GM19193 (cell line): ENCODE measurements around the gene POR.
A peak's percentile ranks its signal among the peaks of the same experiment; 100 is the strongest.

Experiments used
- POLR2A ChIP-seq: IDR thresholded peaks from 4 replicates; pipeline ENCODE4 v1.6.1; 2011; ENCODE audit not compliant: insufficient read depth, insufficient read length; ENCODE audit errors: extremely low read depth

POR gene

DNA sequence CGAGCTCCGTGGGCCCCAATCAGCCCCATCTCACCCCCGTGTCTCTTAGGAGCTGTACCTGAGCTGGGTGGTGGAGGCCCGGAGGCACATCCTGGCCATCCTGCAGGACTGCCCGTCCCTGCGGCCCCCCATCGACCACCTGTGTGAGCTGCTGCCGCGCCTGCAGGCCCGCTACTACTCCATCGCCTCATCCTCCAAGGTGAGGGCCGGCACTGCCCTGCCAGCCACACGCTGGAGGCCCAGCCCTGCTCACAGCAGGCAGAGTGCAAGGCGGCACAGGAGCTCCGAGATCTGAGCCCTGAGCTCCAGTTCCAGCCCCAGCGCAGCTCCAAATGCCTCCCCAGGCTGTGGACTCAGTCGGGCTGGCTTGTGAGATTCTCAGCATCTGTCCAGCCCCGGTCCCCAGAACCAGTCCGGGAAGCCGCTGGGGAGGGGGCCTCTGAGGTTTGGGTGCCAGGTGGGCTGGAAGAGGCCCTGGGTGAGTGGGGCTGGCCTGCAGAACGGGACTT is 70.1 kb downstream of the POR start:
- no peak for TF ChIP-seq POLR2A

DNA sequence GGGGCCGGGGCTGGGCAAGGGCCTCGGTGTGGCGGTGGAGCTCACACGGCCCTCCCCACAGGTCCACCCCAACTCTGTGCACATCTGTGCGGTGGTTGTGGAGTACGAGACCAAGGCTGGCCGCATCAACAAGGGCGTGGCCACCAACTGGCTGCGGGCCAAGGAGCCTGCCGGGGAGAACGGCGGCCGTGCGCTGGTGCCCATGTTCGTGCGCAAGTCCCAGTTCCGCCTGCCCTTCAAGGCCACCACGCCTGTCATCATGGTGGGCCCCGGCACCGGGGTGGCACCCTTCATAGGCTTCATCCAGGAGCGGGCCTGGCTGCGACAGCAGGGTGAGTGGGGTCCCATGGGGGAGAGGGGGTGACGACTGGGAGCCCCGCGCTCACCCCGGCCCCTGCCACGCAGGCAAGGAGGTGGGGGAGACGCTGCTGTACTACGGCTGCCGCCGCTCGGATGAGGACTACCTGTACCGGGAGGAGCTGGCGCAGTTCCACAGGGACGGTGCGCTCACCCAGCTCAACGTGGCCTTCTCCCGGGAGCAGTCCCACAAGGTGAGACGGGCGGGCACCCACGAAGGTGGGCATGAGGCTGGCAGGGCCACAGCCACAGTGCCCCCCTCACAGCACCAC is 70.7 kb downstream of the POR start:
- TF ChIP-seq POLR2A, result no peak

DNA sequence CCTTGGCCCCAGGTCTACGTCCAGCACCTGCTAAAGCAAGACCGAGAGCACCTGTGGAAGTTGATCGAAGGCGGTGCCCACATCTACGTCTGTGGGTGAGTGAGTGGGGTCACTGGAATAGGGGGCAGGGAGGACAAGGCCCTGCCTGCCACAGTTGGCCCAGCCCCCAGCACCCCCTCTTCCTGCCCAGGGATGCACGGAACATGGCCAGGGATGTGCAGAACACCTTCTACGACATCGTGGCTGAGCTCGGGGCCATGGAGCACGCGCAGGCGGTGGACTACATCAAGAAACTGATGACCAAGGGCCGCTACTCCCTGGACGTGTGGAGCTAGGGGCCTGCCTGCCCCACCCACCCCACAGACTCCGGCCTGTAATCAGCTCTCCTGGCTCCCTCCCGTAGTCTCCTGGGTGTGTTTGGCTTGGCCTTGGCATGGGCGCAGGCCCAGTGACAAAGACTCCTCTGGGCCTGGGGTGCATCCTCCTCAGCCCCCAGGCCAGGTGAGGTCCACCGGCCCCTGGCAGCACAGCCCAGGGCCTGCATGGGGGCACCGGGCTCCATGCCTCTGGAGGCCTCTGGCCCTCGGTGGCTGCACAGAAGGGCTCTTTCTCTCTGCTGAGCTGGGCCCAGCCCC is 71.3 kb downstream of the POR start:
- TF ChIP-seq POLR2A, result no peak

DNA sequence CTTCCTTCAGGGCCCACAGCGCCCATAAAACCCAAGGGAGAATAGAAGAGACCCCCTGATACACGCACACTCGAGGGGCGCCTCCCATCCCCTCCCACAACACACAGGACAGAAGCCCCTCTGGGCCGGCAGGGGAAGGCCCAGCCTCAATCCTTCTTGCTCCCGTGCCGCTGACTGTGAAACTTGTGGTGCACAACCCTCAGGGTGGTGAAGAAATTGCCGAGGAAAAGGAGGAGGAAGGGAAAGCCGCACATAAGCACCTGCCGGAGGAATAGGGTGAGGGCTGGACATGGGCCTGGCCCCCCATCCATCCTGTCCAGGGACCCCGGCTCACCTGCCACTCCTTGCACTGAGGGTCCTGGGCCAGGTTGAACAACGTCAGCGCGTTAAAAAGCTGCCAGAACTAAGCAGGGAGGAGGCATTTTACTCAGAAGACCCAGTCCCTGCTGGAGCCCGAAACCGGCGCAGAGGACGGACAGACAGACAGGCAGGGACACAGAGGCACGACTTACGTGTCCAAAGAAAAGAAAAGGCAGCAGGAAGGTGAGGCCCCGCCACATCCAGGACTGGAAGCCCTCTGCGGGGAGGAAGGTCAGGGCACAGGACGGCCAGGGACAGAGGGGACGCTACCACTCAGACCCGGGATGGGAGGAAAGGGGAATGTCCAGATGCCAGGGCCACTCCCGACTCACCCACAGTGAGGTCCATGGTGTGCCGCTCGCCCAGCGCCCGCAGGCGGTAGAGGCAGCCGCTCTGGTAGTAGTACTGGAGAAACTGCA is 72.3 kb downstream of the POR start:
- TF ChIP-seq POLR2A, result no peak

DNA sequence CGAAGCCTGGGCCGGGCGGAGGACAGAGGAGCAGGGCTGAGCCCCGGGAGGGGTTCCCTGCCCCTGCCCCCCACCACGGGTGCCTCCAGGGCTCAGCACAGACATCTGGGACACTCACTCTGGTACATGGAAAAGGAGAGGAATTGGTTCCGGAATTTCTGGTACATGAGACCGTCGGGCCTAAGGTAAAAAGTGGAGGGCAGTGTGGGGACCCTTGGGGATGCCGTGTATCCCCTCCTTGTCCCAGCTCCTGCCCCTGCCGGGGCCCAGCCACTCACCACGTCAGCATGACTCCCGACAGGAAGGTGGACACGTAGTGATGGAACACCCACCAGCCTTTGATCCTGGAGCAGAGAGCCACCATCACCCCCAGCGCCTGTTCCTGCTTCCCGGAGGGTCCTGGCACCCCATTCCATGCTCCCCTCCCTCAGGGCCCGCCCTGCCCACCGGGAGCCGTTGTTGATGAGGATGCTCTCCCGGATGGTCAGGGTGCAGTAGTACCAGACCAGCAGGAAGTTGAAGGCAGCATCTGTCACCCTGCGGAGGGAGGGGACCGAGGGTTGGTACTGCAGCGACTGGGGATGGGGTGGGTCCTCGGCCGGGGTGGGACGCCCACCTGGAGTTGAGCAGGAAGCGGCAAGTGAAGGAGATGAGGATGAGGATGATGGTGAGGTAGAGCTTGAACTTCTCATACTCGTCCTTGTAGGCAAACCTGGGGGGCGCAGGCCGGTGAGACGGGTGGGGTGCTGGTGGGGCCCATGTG is 73.0 kb downstream of the POR start:
- no peak for TF ChIP-seq POLR2A

DNA sequence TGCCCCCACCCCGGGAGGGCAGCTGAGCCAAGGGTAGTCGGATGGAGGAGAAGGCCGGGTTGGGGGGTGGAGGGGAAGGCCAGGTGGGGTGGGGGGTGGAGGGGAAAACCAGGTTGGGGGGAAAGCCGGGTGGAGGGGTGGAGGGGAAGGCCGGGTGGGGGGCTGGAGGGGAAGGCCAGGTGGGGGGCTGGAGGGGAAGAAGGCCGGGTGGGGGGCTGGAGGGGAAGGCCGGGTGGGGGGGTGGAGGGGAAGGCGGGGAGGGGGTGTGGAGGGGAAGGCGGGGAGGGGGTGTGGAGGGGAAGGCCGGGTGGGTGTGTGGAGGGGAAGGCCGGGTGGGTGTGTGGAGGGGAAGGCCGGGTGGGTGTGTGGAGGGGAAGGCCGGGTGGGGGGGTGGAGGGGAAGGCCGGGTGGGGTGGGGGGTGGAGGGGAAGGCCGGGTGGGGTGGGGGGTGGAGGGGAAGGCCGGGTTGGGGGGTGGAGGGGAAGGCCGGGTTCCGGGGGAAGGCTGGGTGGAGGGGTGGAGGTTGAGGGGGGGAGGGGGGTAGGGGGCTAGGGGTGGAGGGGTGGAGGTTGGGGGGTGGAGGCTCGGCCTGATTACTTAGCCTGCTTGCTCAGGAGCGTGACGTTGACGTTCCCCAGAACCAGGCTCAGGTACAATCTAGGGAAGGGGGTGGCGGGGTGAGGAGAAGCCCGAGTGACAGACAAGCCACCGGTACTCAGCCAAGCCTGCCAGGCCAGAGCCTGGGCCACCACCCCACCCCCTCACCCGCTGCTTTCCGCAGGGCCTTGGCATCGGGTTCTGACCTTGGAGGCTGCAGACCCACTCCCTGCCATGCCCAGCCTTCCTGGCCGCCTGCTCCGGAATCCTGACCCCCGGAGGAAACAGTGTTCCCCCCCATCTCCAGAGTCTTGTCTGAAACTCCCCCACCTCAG is 73.9 kb downstream of the POR start:
- TF ChIP-seq POLR2A, result no peak

DNA sequence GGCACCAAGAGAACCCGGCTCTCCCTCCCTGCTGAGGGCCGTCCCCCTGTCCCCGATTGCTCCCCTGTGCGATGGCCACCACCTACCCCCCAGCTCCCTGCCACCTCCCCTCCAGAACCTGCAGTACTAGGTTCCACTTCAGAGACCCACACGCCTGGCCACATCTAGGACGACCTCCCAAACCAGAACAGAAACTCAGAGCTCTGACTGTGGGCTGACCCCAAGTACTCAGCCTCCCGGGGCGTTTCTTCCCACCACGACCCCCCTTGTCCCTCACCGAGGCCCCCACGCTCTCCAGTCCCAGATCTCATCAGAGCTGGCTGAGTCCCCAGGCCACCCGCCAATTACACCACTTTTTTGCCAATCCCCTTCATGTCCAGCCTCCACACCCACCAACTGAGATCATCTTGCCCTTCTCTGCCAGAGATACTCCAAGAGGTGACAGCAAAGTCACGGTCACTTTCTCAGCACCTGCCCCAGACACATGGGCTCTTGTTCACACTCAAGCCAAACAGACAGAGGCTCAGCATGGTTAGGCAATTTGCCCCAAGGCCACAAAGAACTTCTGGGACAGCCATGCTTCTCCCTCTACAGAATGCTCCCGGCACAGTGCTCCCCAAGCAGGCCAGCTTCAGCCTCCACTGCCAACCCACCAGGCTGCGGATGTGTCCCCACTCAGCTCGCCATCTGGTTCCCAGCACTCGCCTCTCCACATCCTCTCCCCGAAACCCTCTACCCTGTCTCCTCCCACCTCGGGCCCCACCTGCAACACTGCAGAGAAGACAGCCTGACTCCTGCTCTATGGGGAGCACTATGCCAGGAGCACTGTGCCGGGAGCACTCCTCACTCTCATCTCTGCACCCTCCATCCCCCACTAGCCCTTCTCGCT is 74.8 kb downstream of the POR start:
- no peak for TF ChIP-seq POLR2A

DNA sequence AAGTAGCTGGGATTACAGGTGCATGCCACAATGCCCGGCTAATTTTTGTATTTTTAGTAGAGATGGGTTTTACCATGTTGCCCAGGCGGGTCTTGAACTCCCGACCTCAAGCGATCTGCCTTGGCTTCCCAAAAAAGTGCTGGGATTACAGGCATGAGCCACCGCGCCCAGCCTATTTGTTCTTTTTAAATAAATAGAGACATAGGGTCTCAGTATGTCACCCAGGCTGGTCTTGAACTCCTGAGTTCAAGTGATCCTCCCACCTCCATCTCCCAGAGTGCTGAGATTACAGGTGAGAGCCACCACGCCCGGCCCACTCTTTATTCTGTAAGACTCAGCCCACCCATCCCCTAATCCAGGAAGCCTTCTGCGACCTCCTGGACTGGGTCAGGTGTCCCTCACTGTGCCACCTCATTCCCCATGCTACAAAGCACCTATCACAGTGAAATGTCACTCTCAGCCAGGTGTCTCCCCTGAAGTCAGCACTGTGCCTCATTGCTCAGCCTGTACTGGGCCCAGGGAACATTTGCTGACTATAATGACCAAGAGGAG is 76.7 kb downstream of the POR start:
- no peak for TF ChIP-seq POLR2A

DNA sequence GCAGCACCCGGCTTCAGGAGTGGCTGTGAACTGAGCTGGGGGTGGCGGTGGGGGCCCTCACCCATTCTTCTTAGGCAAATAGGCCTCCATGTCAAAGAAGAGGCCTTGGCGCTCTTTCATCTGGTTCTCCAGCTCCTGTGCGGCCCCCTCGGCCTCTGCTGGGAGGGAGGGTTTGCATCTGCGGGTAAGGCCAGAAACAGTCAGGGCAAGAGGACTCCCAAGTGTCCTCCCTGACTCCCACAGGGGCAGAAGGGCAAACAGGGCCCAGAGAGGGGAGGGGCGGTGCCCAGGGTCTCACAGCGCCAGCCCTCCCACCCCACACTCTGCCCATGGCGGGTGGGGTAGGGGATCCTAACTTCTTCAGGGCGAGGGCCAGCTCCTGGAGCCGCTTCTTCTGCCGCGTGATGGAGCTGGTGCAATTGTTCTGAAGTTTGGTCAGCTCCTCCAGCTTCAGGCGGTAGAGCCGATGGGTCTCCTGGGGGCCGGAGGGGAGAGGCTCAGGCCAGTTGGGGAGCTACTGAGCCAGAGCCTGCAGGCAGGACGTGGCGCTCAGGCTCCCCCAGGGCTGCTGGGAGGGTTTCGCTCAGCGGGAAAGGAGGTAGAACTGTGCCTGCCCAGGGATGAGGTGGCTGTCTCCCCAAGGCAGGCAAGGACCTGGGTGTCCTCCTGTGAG is 77.3 kb downstream of the POR start:
- no peak for TF ChIP-seq POLR2A

DNA sequence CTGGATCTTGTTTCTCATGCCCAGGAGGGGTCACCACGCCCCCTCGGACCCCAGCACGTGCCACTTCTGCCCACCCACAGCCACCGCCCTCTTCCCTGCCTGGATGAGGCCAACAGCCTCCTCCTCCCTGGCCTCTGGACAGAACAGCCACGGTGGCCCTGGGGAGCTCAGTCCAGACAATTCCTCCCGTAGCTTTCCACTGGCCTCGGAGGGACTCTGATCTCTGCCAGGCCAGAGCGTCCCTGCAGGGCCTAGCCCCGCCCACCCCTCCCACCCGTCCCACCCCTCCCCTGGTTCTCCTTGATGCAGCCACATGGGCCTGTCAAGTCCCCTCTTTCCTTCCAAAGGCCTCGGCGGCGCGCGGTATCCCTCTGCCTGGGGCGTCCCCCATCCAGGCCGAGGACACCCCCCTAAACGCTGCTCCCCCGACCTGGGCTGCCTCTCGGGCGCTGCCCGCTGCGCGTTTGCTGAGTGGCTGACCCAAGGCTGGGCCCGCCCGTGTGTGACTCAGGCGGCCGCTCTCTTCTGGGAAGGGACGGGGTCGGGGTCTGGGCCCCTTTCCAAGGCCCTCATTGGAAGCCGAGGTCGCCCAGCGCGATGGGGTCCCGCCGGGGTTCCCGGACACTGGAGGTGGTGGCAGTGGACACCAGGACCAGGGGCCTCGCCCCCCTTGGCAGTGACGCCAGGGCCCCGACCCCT is 78.9 kb downstream of the POR start:
- no peak for TF ChIP-seq POLR2A

DNA sequence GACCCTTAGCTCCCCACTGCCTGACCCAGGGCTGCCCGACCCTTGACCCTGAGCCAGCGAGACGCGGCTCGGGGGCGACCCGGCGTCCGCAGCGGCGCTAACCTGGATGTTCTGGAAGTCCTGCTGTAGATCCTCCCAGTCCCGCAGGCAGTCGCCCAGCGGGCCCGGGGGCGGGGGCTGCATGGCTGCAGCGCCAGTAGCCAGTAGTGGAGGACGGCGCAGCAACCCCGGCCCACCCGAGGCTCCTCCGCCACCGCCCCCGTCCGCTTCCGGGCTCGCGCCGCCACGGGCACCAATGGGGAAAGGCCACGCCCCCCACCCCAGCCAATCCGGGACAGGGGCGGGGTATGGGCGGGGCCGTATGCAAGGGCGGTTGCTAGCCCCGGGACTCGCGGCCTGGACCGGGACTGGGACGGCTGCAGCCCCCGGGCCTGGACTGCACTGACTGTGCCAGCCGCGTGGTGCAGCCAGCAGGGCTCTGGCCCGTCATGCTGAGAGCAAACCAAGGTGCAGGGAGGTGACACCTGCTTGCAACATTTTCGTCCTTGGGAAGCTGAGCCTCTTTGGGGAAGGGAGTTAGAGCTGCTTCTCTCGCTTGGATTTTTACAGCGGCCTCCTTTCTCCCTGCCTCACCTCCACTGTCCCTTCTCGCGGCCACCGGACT is 79.6 kb downstream of the POR start, which contains the start of gene TMEM120A:
TSS of gene TMEM120A (minus strand) at position 208 of the 664 bp plus-strand sequence. CDS start at position 183, 25 bp downstream.
- TF ChIP-seq POLR2A, result peak; percentile 53

DNA sequence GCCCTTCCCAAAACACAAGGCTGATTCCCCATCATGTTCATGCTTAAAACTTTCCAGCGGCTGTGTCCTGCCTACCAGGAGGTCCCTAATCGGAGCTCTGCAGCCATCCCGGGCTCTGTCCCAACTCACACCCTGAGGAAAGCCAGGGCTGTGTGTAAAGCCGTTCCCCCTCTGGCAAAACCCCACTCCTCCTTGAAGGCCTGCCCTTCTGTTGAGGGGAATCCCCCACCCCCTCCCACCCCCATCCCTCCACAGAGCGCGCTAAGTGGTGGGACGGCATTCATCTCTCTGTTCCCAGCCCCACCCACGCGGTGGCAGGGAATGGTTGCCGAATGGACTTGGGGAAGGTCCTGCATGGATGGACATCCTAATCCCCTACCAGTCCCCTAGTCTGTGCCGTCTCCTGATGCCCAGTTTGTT is 80.1 kb downstream of the POR start:
- no peak for TF ChIP-seq POLR2A

DNA sequence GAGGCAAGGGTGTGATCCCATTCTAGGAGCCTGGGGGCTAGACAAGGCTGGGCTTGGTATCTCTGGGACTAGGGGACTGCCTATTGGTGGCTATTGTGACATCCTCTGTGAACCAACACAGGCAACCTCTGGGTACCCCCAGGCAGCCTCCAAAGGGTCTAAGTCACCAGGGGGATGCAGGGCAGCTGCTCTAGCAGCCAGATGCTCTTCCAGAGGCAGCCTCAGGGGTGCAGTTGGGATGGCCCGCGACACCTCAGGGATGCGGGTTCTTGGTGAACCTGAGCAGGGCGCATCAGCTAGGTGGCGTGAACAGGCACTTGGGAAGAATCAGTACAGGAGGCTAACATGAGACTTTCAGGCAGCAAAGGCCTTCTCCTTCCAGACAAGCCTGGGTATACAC is 81.0 kb downstream of the POR start:
- no peak for TF ChIP-seq POLR2A
